Small intestine (tissue), 7 donors: Measurements from ENCODE around the gene DOC2A. TPM values are rescaled to one million over a fixed set of nuclear protein-coding genes. Genes with fewer than 3 reads are reported as not detected.
"Not testable (repeated sequence)": the region's sequence is repeated elsewhere in the genome, so short reads cannot be mapped to it uniquely, and the experiment has no call there.

Experiments used
- DNase-seq, 2 donors: peaks; one replicate each; pipeline versions ENCODE4 v3.0.0 to v3.0.0-alpha.2; 2013
- FAIRE-seq: peaks from 2 replicates; lab custom pipeline; 2012; peaks lifted over from hg19 to GRCh38; lab: Jason Lieb, UNC
- H3K27ac ChIP-seq, 3 donors: one replicate each; pipeline ENCODE4 v1.5.1; 2013; ENCODE audit warnings: low read length in 2 of 3, mild to moderate bottlenecking in 2 of 3, control low read depth in 1 of 3, inconsistent platforms in 1 of 3, low read depth in 1 of 3, moderate library complexity in 1 of 3
- H3K27me3 ChIP-seq, 3 donors: one replicate each; pipeline ENCODE4 v1.6.1; 2013; ENCODE audit warnings: low read length in 3 of 3, inconsistent platforms in 1 of 3; ENCODE audit not compliant: control insufficient read depth in 3 of 3, insufficient read depth in 3 of 3
- H3K36me3 ChIP-seq, 3 donors: one replicate each; pipeline ENCODE4 v1.6.1; 2013; ENCODE audit warnings: low read length in 3 of 3, inconsistent platforms in 1 of 3, low read depth in 1 of 3, mild to moderate bottlenecking in 1 of 3, moderate library complexity in 1 of 3; ENCODE audit not compliant: control insufficient read depth in 3 of 3, insufficient read depth in 2 of 3
- H3K4me1 ChIP-seq, 3 donors: one replicate each; pipeline ENCODE4 v1.6.1; 2013; ENCODE audit warnings: low read length in 2 of 3, inconsistent platforms in 1 of 3, low read depth in 1 of 3, mild to moderate bottlenecking in 1 of 3, moderate library complexity in 1 of 3; ENCODE audit not compliant: control insufficient read depth in 3 of 3, insufficient read depth in 2 of 3
- H3K4me3 ChIP-seq, 3 donors: one replicate each; pipeline ENCODE4 v1.5.1; 2013; ENCODE audit warnings: low read length in 3 of 3, control low read depth in 1 of 3, inconsistent platforms in 1 of 3, low read depth in 1 of 3, mild to moderate bottlenecking in 1 of 3, moderate library complexity in 1 of 3
- H3K9me3 ChIP-seq, 2 donors: one replicate each; pipeline ENCODE4 v1.6.1; 2013; ENCODE audit warnings: low read depth in 1 of 2, low read length in 1 of 2; ENCODE audit not compliant: control insufficient read depth in 2 of 2, insufficient read depth in 1 of 2
- WGBS, 3 donors: extraction: QIAGEN DNeasy Blood & Tissue Kit; methylation state at CpG; one replicate each; pipeline ENCODE4 v1.1.7; 2013; 5-methylcytosine and 5-hydroxymethylcytosine counted together
- polyA plus RNA-seq, 4 donors: library from polyadenylated mRNA; stranded (reverse) in 3 of 4; unstranded in 1 of 4; fragments of 200-250 nt in 3 of 4; fragments of 120-200 nt in 1 of 4; gene quantifications; one replicate each; pipeline versions ENCODE4 v1.2.1 to v1.2.3, GENCODE V29; 2013
- donor health status: healthy with polysubstance abuse.
- donor health status: control.
- donor health status: control.
- donor health status: Bipolar disorder and iron deficiency.
- donor health status: healthy.

The DOC2A gene
- polyA plus RNA-seq, 4 donors = 1.3 to 4.6 (median 1.6) TPM; not detected in 1

- no peak for DNase-seq
- no peaks in the 10 kb centered on the region for H3K36me3 ChIP-seq
- H3K27me3 ChIP-seq = peaks cover 3 to 47% (median 4%) of the 10 kb centered on the region in 3 donors
- no peak overlapping the region for H3K4me3 ChIP-seq
- FAIRE-seq = no peak
- 66 to 81% (median 72%) methylated on average over 13 to 16 of the region's 16 CpGs for WGBS, 3 donors
- H3K9me3 ChIP-seq = no peaks in the 10 kb centered on the region
- H3K27ac ChIP-seq = no peak overlapping the region
- peaks cover 0 to 6% (median 0%) of the 10 kb centered on the region in 3 donors for H3K4me1 ChIP-seq
Measured at GRCh38 chr16:30024451-30024850, 13.6 kb upstream of the DOC2A start.

- no peak overlapping the region for H3K27ac ChIP-seq
- DNase-seq (no peak), FAIRE-seq (no peak)
- H3K36me3 ChIP-seq = no peaks in the 10 kb centered on the region
- no peak overlapping the region for H3K4me3 ChIP-seq
- H3K27me3 ChIP-seq = peaks cover 3 to 39% (median 3%) of the 10 kb centered on the region in 3 donors
- WGBS, 3 donors = 79 to 85% (median 82%) methylated on average over 11 of the region's 11 CpGs
- H3K4me1 ChIP-seq = peaks cover 0 to 6% (median 0%) of the 10 kb centered on the region in 3 donors
- H3K9me3 ChIP-seq = no peaks in the 10 kb centered on the region
Measured at GRCh38 chr16:30023586-30023985, 12.8 kb upstream of the DOC2A start.

- peaks cover 0 to 6% (median 0%) of the 10 kb centered on the region in 3 donors for H3K4me1 ChIP-seq
- whole genome bisulfite sequencing, 3 donors = 84 to 88% (median 86%) methylated on average over 6 of the region's 6 CpGs
- no peaks in the 10 kb centered on the region for H3K9me3 ChIP-seq
- H3K4me3 ChIP-seq = no peak within 1 kb of the TSS
- FAIRE-seq = no peak
- no peak for DNase-seq
- H3K27ac ChIP-seq = no peak within 1 kb of the TSS
- H3K27me3 ChIP-seq = peaks cover 3 to 32% (median 3%) of the 10 kb centered on the region in 3 donors
- H3K36me3 ChIP-seq = no peaks in the 10 kb centered on the region
Measured at GRCh38 chr16:30022887-30023286, 12.1 kb upstream of the DOC2A start, which contains the start of gene C16orf92. TSS of gene C16orf92 (plus strand) at chr16:30023198. CDS start at chr16:30023341, 143 bp downstream.

- FAIRE-seq (no peak), DNase-seq (no peak)
- no peaks in the 10 kb centered on the region for H3K36me3 ChIP-seq
- H3K4me1 ChIP-seq = peaks cover 0 to 6% (median 0%) of the 10 kb centered on the region in 3 donors
- no peak overlapping the region for H3K4me3 ChIP-seq
- H3K9me3 ChIP-seq = no peaks in the 10 kb centered on the region
- WGBS, 3 donors = 38 to 65% (median 46%) methylated on average over 4 of the region's 4 CpGs
- peaks cover 0 to 6% (median 0%) of the 10 kb centered on the region in 3 donors for H3K27me3 ChIP-seq
- no peak overlapping the region for H3K27ac ChIP-seq
Measured at GRCh38 chr16:30018731-30019158, 7.9 kb upstream of the DOC2A start.

- H3K9me3 ChIP-seq = not testable (repeated sequence)
Measured at GRCh38 chr16:30017937-30018336, 7.1 kb upstream of the DOC2A start.

GRCh38 chr16:30017277-30017656 lies 6.4 kb upstream of the DOC2A start:
- Histone ChIP-seq H3K4me3 (no peak overlapping the region), H3K27me3 (peaks cover 0 to 13% (median 0%) of the 10 kb centered on the region in 3 donors), H3K4me1 (peaks cover 0 to 6% (median 0%) of the 10 kb centered on the region in 3 donors), H3K27ac (no peak overlapping the region), H3K9me3 (no peaks in the 10 kb centered on the region), H3K36me3 (no peaks in the 10 kb centered on the region)
- WGBS, 3 donors = 94 to 97% (median 95%) methylated on average over 2 of the region's 2 CpGs
- no peak for DNase-seq
- no peak for FAIRE-seq

More at GRCh38 chr16:30017937-30018336, 7.1 kb upstream of the DOC2A start:
- not testable (repeated sequence) for DNase-seq, H3K27ac ChIP-seq, H3K4me3 ChIP-seq, H3K27me3 ChIP-seq, H3K4me1 ChIP-seq, FAIRE-seq, H3K36me3 ChIP-seq
- 86 to 90% (median 89%) methylated on average over 3 to 4 of the region's 4 CpGs for WGBS, 3 donors

GRCh38 chr16:30016555-30017276 lies 5.9 kb upstream of the DOC2A start:
- H3K27ac ChIP-seq = no peak overlapping the region
- no peaks in the 10 kb centered on the region for H3K36me3 ChIP-seq
- DNase-seq = no peak
- H3K4me3 ChIP-seq = no peak overlapping the region
- 65 to 76% (median 67%) methylated on average over 8 of the region's 8 CpGs for WGBS, 3 donors
- no peak for FAIRE-seq
- peaks cover 0 to 18% (median 0%) of the 10 kb centered on the region in 3 donors for H3K27me3 ChIP-seq
- H3K4me1 ChIP-seq = peaks cover 0 to 11% (median 0%) of the 10 kb centered on the region in 3 donors
- H3K9me3 ChIP-seq = no peaks in the 10 kb centered on the region

GRCh38 chr16:30015450-30015849 lies 4.6 kb upstream of the DOC2A start:
- FAIRE-seq, H3K4me3 ChIP-seq, H3K36me3 ChIP-seq, DNase-seq, H3K9me3 ChIP-seq, H3K27ac ChIP-seq: not testable (repeated sequence)
- 90 to 93% (median 92%) methylated on average over 7 of the region's 7 CpGs for WGBS, 3 donors
- Histone ChIP-seq H3K27me3 (peaks cover 0 to 22% (median 1%) of the 10 kb centered on the region in 3 donors), H3K4me1 (peaks cover 0 to 11% (median 2%) of the 10 kb centered on the region in 3 donors)
